Fibroblast of the aortic adventitia (primary cell): ENCODE measurements around the gene FBL. TPM values are rescaled to one million over a fixed set of nuclear protein-coding genes. Genes with fewer than 3 reads are reported as not detected.

ENCODE experiments used
- DNase-seq: peaks from one replicate; pipeline ENCODE4 v3.0.0-alpha.2; 2010; ENCODE audit warnings: low read depth
- H3K4me3 ChIP-seq: 2 replicates; pipeline ENCODE4 v1.5.1; 2011; ENCODE audit warnings: low read depth, mild to moderate bottlenecking, control low read depth, low read length, moderate library complexity
- total RNA-seq: library from RNA; depleted of rRNA; stranded (reverse); fragments of >200 nt; gene quantifications from 2 replicates; pipeline ENCODE4 v1.2.3, GENCODE V29; 2012; ENCODE audit warnings: low replicate concordance
- TF ChIP-seq, protein P1 (sequence below): IDR thresholded peaks from 2 replicates; pipeline ENCODE4 v1.5.1; 2011; ENCODE audit warnings: mild to moderate bottlenecking, low read length, control low read depth, inconsistent platforms; ENCODE audit not compliant: insufficient read depth

FBL gene
- total RNA-seq, 1 donor = 162 TPM

DNA sequence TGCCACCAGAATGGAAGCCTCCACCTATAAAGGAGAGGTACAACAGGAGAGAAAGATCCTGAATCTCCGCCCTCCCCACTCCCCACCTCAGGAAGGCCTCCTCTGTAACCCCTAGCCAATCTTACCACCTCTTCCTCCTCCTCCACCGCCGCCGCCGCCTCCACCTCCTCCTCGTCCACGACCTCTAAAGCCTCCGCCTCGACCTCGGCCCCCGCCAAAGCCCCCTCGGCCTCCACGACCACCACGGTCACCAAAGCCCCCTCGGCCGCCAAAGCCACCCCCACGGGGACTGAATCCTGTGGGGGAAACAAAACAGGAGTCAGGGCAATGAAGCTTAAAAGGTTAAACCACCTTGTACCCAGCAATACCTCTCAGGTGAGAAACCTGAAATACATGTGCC is 5.7 kb downstream of the FBL start:
- no peak overlapping the region for H3K4me3 ChIP-seq
- TF ChIP-seq, protein P1, sequence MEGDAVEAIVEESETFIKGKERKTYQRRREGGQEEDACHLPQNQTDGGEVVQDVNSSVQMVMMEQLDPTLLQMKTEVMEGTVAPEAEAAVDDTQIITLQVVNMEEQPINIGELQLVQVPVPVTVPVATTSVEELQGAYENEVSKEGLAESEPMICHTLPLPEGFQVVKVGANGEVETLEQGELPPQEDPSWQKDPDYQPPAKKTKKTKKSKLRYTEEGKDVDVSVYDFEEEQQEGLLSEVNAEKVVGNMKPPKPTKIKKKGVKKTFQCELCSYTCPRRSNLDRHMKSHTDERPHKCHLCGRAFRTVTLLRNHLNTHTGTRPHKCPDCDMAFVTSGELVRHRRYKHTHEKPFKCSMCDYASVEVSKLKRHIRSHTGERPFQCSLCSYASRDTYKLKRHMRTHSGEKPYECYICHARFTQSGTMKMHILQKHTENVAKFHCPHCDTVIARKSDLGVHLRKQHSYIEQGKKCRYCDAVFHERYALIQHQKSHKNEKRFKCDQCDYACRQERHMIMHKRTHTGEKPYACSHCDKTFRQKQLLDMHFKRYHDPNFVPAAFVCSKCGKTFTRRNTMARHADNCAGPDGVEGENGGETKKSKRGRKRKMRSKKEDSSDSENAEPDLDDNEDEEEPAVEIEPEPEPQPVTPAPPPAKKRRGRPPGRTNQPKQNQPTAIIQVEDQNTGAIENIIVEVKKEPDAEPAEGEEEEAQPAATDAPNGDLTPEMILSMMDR = no peak
- DNase-seq = no peak

DNA sequence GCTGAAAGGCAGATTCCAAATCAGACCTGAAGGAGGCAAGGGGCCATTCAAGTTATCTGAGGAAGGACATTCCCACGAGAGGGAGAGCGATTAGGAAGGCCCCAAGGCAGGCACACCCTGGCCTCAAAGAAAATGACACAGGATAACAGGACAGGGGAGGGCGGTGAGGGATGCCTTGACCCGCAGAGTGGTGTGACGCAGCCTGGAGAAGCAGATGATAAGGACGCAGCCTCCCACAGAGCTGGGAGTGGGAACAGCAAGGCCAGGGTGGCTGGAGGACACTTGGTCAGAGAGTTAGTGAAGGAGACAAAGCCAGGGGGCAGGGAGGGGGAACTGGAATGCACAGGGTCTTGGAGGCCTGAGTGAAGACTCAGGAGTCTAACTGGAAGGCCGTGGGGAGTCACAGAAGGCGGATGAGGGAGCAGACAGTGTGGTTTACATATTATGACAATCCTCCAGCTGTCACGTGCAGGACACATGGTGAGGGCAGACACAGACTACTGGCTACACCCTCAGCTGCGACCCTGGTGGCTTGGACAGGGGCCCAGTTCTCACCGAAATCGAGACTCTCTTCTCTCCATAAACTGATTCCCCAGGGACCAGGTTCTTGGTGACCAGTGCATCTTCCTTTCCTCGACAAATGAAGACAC is 6.4 kb downstream of the FBL start:
- TF ChIP-seq, protein P1 = no peak
- no peak overlapping the region for H3K4me3 ChIP-seq
- no peak for DNase-seq

DNA sequence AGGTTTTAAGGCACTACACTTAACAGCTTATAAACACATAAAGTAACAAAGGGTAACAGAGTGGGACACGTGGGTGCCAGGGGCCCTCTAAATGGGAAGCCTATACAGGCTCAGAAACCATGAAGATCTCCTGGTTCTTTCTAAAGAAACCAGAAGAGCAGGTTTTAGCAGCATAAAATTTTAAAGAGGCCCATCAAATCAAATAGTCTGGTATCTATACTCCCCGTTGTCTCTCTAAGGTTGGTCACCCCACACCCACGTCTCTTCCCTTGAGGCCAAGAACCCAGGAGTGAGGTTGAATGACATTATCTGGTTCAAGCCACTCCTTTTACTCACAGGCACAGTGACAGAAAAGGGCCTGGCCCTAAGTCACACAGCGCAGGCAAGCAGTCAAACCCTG is 7.6 kb downstream of the FBL start:
- TF ChIP-seq, protein P1 = no peak
- H3K4me3 ChIP-seq = no peak overlapping the region
- no peak for DNase-seq

DNA sequence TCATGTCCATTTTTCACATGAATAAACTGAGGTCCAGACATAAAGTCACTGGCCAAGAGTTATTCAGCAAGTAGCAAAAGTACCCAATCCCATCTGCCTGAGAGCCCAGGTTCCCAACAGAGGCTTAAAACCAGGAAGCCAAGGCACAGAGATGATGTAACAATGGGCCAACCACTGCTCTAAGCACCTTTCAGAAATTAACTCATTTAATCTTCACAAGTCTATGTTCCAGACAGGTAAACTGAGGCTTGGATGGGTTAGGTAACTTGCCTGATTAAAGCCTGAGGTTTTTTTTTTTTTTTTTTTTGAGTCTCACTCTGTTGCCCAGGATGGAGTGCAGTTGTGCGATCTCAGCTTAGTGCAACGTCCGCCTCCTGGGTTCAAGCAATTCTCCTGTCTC is 8.2 kb downstream of the FBL start:
- TF ChIP-seq, protein P1 = no peak
- no peak overlapping the region for H3K4me3 ChIP-seq
- DNase-seq = no peak

DNA sequence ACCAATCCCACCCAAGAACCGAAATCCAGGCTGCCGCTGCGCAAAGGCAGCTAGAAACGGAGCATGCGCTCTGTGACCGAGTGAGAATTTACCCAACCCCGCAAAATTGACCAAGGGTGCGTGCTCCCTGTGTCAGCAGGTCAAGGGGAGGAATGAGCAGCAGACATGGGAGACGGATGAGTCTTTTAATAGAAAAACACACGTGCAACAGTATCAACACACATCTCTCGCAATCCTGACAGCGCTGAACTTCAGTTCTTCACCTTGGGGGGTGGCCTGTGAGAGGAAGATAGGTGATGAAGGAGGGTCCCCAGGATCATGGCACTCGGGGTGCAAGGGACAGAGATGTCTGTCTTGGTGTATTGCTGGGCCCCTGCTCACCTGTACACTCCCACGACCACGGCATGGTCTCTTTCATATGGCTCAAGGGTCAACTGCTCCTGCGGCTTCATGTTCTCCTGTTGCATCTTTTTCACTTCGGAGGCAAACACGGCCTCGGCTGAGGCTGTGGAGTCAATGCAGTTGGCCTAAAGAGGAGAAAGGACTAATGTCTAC is 11.8 kb downstream of the FBL start:
- no peak for DNase-seq
- TF ChIP-seq, protein P1 = no peak
- H3K4me3 ChIP-seq = peak overlapping the region; percentile 39

DNA sequence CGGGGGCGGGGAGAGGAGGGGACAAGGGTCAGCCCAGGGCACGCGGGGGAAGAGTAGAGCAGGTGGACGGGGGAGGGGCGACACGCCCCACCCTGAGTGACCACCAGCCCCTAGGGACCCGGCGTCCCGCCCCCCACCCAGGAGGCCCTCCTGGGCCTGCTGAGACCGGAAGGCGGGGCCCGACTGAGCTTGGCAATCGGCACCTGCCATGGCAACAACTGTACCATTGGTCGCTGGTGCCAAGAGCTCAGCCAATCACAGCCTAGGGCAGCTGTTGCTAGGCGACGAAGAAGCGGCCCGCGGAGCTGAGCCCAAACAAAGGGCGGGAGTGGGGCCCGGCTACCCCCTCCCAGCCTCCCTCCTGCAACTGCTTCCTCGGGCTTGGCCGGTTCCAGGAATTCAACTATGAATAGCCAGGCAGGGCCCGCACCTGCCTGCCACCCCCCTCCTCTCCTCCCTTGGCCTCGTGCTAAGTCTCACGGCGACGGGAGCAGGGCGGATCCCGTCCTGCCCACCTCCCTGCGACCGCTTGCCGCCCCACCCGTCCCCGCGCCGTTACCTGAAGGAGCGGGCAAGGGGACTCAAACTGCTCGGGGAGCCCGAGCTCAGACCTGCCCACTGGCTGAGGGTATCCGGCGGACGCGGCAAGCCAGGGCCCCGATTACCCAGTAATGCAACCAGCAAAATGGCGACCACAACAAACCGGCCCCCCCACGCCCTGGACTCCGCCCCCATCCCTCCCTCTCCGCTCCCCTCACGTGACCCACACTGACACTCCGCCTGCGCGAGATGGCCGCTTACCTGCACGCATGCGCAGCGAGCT is 12.5 kb downstream of the FBL start, which contains the start of gene DYRK1B:
Gene DYRK1B, minus strand, starts transcription at position 699 of the 823 bp plus-strand sequence. CDS start 2,295 bp downstream, outside the sequence.
- peak; percentile 97 for DNase-seq
- H3K4me3 ChIP-seq = peak within 1 kb of the TSS; percentile 81
- TF ChIP-seq, protein P1 = no peak
